NCI-H226 (cell line): ENCODE results near the gene TARBP2.
A peak's percentile ranks its signal among the peaks of the same experiment; 100 is the strongest.
"Not testable (repeated sequence)": the region's sequence is repeated elsewhere in the genome, so short reads cannot be mapped to it uniquely, and the experiment has no call there.

Source experiments
- DNase-seq: peaks from one replicate; pipeline ENCODE4 v3.0.0-alpha.2; 2015

Gene TARBP2

DNA sequence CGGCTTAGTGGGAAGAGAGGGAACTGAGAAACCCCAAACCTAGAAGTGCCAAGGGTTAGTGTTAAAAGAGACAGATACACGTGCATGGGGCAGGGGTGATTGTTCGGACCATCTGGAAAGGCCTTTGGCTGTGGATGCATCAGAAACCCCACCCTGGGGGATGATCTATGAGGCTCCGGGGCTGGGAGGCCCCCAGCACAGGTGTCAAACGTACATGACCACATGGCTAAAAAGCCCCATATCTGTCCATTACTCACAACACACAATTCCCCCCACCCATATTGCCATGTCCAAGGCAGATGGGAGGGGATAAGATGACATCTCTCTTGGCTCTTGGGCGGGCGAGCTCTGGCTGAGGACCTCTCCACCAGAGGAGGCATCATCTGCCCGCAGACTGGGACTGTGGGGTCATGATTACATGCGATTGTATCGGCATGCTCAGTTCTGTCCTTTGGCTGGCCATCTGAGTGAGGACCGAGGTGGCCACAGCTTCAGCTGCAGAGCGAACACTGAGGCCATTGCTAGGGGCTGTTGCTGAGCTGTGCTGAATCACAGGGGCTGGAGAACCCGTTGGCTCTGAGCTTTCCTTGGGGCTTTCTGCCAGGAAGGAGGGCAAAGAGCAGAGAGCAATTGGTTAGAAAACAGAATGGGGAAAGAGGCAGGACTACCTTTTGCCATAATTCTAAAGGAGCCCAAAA is 15.8 kb downstream of the TARBP2 start:
- DNase-seq: no peak

DNA sequence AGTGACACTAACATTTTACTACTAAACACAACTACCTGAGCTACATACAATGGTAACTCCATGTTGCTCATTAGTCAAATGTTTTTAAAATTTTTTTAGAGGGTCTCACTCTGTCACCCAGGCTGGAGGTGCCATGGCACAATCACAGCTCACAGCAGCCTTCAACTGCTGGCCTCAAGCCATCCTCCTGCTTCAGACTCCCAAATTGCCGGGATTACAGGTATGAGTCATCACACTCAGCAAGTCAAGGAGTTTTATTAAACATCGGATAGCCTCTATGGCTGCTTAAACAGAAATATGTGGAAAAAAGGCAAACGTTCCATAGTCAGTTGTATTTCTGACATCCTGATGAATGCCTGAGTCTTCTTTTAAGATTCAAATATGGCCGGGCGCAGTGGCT is 17.3 kb downstream of the TARBP2 start:
- peak; percentile 34 for DNase-seq

DNA sequence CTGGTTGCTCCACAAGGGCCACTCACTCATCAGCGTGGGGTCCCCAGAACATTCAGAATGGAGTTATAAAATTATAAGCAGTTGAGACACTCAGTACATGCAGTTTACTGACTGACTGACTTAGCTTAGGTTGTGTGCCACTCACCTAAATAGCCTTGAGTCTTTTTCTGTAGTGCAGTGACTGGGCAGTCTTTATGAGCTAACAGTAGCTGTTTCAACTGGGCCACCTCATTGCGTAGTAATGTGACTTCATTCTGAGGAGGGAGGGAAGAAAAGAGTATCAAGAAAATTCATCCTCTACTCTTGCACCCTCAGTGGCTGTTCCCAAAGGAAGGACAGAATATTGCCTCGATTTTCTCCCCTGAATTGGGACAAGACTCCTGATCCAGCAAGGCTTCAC is 22.0 kb downstream of the TARBP2 start:
- DNase-seq: no peak

DNA sequence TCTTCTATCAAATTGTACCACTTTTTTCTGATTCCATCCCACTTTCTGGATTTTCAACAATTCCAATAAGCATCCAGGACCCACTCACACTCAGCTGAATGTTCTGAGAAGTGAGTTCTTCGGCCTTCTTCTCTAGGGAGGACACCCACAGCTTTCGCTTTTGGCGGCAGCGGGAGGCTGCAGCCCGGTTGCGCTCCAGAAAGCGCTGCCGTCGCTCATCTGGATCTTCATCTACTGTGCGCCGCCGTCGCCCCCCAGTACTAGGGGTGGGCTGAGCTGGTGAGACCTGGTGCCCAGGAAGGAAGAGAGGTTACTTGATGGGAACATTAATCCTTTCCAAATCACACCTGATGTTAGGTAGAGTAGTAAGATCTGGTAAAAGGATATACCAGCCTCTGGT is 23.4 kb downstream of the TARBP2 start:
- no peak for DNase-seq

- no peak for DNase-seq
Measured at GRCh38 chr12:53530061-53530460, 29.0 kb downstream of the TARBP2 start.

DNA sequence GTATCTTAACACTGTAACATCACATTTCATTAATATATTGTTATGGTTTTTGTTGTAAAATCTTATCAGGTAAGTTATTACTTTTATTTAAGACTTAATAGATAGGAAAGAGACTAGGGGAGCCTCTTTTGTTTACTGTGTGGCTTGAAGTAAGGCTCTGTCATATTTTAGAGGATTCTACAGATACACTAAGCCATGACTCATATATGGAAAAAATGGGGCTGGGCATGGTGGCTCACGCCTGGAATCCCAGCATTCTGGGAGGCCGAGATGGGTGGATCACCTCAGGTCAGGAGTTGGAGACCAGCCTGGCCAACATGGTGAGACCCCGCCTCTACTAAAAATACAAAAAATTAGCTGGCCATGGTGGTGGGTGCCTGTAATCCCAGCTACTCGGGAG is 29.8 kb downstream of the TARBP2 start:
- peak; percentile 60 for DNase-seq

DNA sequence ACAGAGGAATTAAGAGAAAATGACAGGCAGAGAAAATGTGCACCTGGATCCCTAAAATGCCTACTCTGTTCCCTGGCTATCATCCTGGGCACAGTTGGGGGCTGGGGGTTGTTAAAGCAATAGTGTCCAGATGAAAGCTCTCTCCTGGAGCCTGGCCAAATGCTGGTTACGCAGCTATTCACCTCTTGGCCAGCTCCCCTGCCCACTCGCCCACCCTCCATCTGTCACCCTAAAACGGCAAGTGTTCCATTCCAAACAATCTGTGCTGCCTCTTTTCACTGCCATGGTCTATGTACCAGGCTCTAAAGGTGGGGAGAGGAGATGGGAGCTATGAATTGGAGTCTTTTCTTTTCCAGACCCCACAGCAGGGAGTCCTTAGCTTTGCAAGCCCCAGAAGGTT is 30.9 kb downstream of the TARBP2 start:
- no peak for DNase-seq

GRCh38 chr12:53532524-53533445 is 31.7 kb downstream of the TARBP2 start:
- DNase-seq: no peak

GRCh38 chr12:53533471-53533870 is 32.4 kb downstream of the TARBP2 start:
- DNase-seq: no peak

GRCh38 chr12:53536962-53537361 is 35.9 kb downstream of the TARBP2 start:
- no peak for DNase-seq

DNA sequence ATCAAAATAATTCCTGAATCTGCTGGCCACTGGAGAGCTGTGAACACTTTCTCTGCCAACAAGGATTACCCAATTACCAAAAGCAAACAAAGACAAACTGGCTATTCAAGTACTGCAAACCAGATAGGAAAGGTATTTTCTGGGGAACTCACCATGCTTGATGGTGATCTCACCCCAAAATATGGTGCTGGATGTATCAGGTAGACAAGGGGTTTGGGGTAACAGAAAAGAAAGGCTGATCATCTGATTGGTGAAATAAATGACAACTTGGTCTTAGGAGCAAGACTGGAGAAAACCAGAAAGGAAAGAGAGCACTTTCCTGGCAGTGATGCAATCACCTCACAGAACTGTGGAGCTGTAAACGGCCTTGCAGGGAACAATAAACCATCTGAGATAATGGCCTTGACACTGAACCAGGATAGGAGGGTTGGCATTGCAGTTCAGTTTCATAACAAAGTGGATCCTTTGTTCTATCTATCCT is 37.2 kb downstream of the TARBP2 start:
- no peak for DNase-seq

- DNase-seq: no peak
Measured at GRCh38 chr12:53539526-53539925, 38.4 kb downstream of the TARBP2 start.

GRCh38 chr12:53543539-53543938 is 42.5 kb downstream of the TARBP2 start:
- DNase-seq: peak; percentile 35

GRCh38 chr12:53548354-53548753 is 47.3 kb downstream of the TARBP2 start:
- not testable (repeated sequence) for DNase-seq

DNA sequence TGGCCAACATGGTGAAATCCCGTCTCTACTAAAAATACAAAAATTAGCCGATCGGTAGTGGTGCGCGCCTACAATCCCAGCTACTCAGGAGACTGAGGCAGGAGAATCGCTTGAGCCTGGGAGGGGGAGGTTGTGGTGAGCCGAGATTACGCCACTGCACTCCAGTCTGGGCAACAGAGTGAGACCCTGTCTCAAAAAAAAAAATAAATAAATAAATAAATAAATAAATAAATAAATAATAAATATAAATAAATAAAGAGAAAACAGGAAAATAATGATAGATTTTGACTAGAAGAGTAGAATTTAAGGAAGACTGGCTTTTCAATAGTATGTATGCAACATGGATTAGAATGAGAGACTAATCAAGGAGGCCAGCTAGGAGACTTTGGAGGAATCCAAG is 49.0 kb downstream of the TARBP2 start:
- DNase-seq: not testable (repeated sequence)

DNA sequence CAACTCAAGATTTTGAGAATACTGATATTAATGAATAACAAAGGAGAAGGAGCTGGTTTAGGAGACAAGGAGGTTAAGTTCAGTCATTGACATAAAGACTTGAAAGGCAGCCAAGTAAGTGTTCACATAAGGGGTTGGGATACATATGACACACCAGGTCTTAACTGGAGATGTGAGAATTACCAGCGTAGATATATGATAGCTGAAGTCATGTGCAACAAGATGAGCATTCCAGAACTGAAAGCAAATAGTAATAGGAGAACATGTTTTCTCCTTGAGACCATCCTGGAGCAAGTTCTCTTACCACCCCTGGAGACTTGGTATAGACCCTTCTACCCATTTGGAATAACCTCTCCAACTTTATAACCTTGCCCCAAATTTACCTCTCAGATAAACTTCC is 49.5 kb downstream of the TARBP2 start:
- DNase-seq: no peak

DNA sequence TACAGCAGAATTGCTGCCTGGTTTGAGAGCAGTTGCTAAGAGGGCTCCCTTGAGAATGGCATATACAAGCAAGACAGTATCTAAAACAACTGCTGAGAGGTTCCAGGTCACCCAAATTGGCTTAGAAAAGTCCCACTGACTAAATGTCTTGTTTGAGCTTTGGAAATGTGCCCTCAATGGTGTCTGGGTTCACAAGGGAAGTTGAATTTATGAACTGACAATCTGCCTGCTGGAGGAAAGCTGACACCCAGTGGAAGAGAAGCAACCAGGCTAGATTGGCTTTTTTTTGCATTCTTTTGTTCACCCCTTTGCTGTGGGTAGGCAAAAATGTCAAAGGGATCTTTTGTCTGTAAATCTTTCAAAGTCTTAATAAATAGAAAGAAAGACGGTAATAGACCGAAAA is 50.8 kb downstream of the TARBP2 start:
- no peak for DNase-seq

DNA sequence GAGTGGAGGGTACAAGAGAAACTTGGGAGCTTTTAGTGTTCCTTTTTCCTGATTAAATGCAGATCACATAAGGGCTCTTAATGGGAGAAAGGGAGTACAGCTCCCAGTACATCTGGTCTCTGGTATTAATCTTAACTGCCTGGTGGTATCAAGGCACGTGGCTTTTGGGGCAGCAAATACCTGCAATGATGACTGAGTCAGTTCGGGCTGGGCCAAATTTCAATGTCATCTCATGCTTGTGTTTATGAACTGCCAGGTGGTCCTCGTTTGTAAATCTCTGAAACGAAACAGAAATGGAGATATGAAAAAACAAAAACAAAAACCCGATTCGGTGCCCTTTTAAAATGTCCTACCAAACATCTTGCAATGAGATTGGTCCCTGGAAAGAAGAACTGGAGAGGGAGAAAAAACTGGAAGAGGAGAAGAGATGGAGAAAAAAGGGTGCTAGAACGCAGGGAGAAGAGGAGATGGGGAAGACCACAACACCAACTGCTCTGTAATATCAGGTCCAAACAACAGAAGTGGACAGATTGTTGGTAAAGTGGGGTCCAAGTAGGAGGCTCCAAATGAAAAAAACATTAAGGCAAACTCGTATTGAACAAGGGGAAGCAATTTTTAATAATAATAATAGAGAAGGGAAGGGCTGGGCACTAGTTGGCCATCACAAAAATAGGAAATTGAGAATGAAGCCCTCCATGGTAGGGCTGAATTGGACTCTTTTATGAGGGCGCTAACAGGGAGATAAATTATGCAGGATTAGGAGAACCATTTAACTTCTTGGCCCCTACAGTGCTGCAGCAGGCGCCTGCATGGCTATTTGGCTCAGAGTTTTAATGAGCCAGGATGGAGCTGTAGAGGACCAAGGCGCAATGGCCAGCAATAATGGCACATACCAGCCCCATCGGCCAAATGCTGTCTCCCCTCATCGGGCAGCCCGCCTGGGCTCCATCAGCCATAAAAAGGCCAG is 51.6 kb downstream of the TARBP2 start:
- no peak for DNase-seq
